Stimulated activated CD8-positive, alpha-beta memory T cell treated with anti-CD3 and anti-CD28 coated beads, Interleukin-7, amount 100 ng/mL, for 24 hours (primary cell): ENCODE measurements around the gene TIAM2.

ENCODE experiments used
- DNase-seq: peaks from one replicate; pipeline ENCODE4 v3.0.0-alpha.2; 2020; ENCODE audit warnings: low read depth

TIAM2 gene

GRCh38 chr6:155062866-155063341, 67.8 kb downstream of the TIAM2 start:
- DNase-seq, result no peak

- no peak for DNase-seq
These were observed 69.2 kb downstream of the TIAM2 start for GRCh38 chr6:155064303-155064702.

DNA sequence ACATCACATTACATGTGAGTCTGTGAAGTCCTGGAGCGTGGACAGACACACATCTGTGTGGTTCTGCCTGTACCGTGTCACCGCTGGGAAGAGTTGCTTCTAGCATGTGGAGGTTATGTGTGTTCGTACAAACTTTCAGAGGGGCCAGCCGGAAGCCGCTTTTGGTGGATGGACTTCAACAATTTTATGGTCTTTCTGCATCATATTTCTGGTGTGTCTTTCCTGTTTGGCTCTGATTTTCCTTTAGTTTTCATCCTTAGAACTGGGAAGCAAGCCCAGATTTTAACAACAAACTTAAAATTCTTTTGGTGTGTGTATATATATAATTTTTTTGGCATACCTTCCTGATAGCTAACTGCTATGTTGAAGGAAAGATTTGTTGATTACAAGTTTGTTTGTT, 71.2 kb downstream of the TIAM2 start:
- no peak for DNase-seq

DNA sequence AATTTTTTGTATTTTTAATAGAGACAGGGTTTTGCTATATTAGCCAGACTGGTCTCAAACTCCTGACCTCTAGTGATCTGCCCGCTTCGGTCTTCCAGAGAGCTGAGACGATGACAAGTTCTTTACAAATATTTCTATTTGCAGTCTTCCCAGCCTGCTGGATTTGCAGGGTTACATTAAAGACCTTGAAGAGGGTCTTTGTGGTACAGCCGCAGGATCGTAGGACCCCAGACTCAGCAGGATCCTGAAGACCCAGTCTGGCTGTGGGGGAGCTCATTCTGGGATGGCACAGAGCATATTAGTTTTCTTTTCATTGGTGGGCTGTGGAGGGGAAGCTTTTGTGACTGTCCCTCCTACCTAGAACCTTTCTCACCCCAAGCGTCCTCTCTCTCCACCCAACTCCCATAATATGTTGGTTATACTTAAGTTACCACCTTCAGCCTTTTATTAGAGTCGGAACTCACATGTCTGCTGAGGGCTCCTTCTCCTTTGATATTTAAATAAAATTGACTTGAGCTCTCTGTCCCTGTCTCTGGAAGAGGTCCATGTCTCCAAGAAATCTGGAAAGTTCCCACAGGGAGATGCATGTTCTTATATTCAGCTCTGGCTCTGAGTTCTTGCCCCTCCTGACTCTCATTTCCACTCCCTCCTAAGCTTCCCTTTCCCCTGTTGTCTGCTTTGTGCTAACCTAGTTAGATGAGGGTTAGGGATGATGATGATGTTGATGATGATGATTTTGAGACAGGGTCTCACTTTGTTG, 72.0 kb downstream of the TIAM2 start:
- no peak for DNase-seq

GRCh38 chr6:155067956-155068615, 73.0 kb downstream of the TIAM2 start:
- no peak for DNase-seq

GRCh38 chr6:155069543-155069942, 74.4 kb downstream of the TIAM2 start:
- no peak for DNase-seq

GRCh38 chr6:155075930-155076695, 81.0 kb downstream of the TIAM2 start:
- no peak for DNase-seq

GRCh38 chr6:155077331-155077730, 82.2 kb downstream of the TIAM2 start:
- no peak for DNase-seq

GRCh38 chr6:155077784-155078183, 82.7 kb downstream of the TIAM2 start:
- DNase-seq, result no peak

GRCh38 chr6:155078331-155078745, 83.2 kb downstream of the TIAM2 start:
- DNase-seq, result no peak

GRCh38 chr6:155079985-155080452, 84.9 kb downstream of the TIAM2 start:
- no peak for DNase-seq

GRCh38 chr6:155080881-155081845, 86.0 kb downstream of the TIAM2 start:
- no peak for DNase-seq

- no peak for DNase-seq
These were observed 89.5 kb downstream of the TIAM2 start for GRCh38 chr6:155084431-155085123.

GRCh38 chr6:155085582-155086257, 90.6 kb downstream of the TIAM2 start:
- DNase-seq, result no peak

DNA sequence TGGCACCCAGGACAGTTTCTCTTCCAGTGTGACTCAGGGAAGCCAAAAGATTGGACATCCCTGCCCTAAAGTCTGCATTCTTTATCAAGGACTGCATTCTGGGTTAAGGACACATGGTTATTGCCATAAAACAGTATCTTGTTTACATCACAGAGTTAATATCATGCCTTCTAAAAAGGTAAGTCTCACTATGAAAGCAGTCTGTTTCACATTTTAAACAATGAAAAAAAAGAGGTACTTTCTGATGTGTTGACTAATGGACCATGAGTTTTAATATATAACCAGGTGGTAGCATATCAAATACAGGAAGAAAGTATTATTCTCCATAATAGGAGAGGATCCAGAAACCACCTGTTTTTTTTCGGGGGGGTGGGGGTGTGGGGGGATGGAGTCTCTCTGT, 93.7 kb downstream of the TIAM2 start:
- no peak for DNase-seq

DNA sequence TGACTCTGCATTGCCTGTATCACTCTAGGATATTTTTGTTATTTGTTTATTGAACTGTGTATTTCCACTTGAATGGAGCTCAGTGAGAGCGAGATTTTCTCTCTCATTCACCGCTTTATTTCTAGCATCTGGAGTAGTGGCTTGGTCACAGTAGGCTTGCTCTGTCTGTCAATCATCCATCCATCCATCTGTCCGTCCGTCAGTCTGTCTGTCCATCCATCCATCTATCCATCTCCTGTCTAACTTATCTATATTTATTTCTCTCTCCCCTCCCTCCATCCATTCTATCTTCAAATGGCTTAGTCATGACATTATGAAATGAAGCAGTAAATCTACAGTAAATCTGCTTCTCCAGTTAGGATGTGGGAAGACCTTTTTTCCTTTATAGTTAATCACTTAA, 94.6 kb downstream of the TIAM2 start:
- DNase-seq, result no peak

DNA sequence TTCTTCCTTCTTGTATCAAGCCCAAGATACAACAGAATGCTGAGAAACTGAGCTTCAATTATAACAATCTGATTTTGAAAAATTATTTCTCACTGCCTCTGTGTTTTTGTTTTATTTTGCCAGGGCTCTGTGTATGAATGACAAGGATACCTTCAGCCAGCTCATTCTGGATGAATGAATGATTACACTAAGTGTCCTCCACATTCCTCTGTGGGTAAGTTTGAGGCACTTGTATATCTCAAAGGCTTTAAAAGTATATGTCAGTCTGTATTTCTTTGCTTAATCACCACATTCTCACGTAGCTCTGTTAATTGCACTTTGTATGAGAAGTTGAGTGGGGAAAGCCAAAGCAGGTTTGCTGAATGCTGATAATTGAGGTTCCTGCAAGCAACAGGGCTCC, 95.1 kb downstream of the TIAM2 start:
- DNase-seq, result no peak

DNA sequence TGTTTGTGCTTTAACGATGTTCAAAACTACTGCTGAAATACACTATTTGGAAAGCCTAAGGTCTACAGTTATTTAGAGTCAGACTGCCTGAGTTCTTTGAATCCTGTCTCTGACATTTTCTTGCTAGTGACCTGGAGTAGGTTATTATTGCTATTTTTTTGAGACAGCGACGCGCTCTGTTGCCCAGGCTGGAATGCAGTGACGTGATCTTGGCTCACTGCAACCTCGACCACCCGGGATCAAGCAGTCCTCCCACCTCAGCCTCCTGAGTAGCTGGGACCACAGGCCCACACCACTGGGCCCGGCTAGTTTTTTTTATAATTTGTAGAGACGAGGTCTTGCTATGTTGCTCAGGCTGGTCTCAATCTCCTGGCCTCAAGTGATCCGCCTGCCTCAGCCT, 96.6 kb downstream of the TIAM2 start:
- DNase-seq, result no peak

DNA sequence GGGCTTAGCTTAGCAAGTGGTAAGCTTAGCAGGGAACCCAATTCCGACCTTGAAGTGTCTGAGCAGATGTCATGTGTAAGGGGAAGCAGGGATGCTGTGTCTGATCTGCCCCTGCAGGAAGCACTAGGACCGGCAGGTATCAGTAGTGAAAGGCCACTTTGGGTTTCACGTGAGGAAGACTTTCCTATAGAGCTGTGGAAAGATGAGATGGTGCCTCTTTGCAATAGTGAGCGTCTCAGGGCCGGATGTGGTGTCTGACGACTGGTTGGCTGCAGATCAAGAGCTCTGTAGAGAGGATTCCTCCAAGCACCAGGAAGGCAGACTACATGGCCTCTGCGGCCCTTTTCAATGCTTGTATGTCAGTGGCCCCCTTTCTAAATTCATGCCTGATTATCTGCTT, 98.3 kb downstream of the TIAM2 start:
- DNase-seq, result no peak

DNA sequence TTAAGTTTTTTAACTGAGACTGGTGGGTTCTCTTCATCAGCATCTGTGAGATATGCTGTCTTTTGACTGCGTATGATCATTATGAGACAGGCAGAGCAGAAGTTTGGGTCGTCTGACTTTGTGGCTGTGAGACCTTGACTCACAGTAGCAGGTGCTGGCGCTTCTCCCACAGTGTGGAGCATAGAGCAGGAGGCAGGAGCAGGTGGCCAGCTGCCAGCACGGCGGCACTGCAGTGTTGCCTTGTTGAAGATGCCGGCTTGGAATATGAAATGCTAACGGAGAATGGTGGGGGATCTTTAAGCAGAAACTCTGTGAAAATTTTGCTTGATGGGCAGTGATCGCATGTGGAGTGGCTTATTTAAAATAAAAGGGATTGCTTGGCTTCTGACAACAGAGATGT, 105.0 kb downstream of the TIAM2 start:
- DNase-seq, result no peak
